DMS53 treated with DMSO at 0.1 percent for 48 hours (cell line): ENCODE results near the gene KRT2.
"Not testable (repeated sequence)": the region's sequence is repeated elsewhere in the genome, so short reads cannot be mapped to it uniquely, and the experiment has no call there.

Source experiments
- DNase-seq: peaks from one replicate; lab custom pipeline; 2025; ENCODE audit not compliant: unreplicated experiment; lab: John Stamatoyannopoulos, UW

Gene KRT2

GRCh38 chr12:52685406-52685890 is 33.4 kb upstream of the KRT2 start:
- no peak for DNase-seq

GRCh38 chr12:52684431-52684830 is 32.4 kb upstream of the KRT2 start:
- DNase-seq: no peak

- no peak for DNase-seq
Observed at GRCh38 chr12:52683575-52684300, 31.7 kb upstream of the KRT2 start.

- DNase-seq: no peak
Observed at GRCh38 chr12:52682938-52683574, 31.0 kb upstream of the KRT2 start.

- DNase-seq: no peak
Observed at GRCh38 chr12:52682381-52682660, 30.3 kb upstream of the KRT2 start.

- DNase-seq: no peak
Observed at GRCh38 chr12:52681526-52682380, 29.7 kb upstream of the KRT2 start.

GRCh38 chr12:52680363-52680762 is 28.4 kb upstream of the KRT2 start, which contains the start of gene KRT1:
KRT1 (minus strand) TSS chr12:52680407; CDS start chr12:52680348, 59 bp downstream.
- no peak for DNase-seq

GRCh38 chr12:52679875-52680274 is 27.9 kb upstream of the KRT2 start:
- DNase-seq: no peak

- DNase-seq: no peak
Observed at GRCh38 chr12:52677671-52678070, 25.7 kb upstream of the KRT2 start.

GRCh38 chr12:52677126-52677525 is 25.1 kb upstream of the KRT2 start:
- no peak for DNase-seq

- DNase-seq: no peak
Observed at GRCh38 chr12:52676163-52676562, 24.2 kb upstream of the KRT2 start.

GRCh38 chr12:52675301-52675701 is 23.3 kb upstream of the KRT2 start:
- no peak for DNase-seq

GRCh38 chr12:52674433-52674775 is 22.4 kb upstream of the KRT2 start:
- DNase-seq: no peak

GRCh38 chr12:52673713-52674432 is 21.9 kb upstream of the KRT2 start:
- DNase-seq: no peak

GRCh38 chr12:52673217-52673616 is 21.2 kb upstream of the KRT2 start:
- no peak for DNase-seq

GRCh38 chr12:52672321-52672933 is 20.4 kb upstream of the KRT2 start:
- no peak for DNase-seq

GRCh38 chr12:52670961-52671360 is 18.9 kb upstream of the KRT2 start:
- DNase-seq: no peak

GRCh38 chr12:52670506-52670905 is 18.5 kb upstream of the KRT2 start:
- no peak for DNase-seq

GRCh38 chr12:52669941-52670340 is 17.9 kb upstream of the KRT2 start:
- DNase-seq: not testable (repeated sequence)

GRCh38 chr12:52669426-52669825 is 17.4 kb upstream of the KRT2 start:
- DNase-seq: no peak

- no peak for DNase-seq
Observed at GRCh38 chr12:52667931-52668330, 15.9 kb upstream of the KRT2 start.
